A549 treated with DMSO at 1 μM for 4 hours (cell line): ENCODE data around the gene TEX30. TPM values are rescaled to one million over a fixed set of nuclear protein-coding genes. Genes with fewer than 3 reads are reported as not detected.

ENCODE experiments used
- total RNA-seq: library from RNA; stranded (reverse); fragments of 200-300 nt; extraction: Qiagen RNA extraction; gene quantifications from 5 replicates; pipeline ENCODE4 v1.2.3, GENCODE V29; 2022; ENCODE audit warnings: low read depth

TEX30 gene
- 12.1 to 16.2 TPM (median 14.6 TPM) in 5 replicates for total RNA-seq

GRCh38 chr13:102773441-102774213 is at the start of gene TEX30:
TSS of gene TEX30 (minus strand) at chr13:102773786. CDS start at chr13:102770026, 3,760 bp downstream.

GRCh38 chr13:102798581-102799425 is 25.2 kb upstream of the TEX30 start, which contains the start of the genes BIVM and POGLUT2:
TSS of gene BIVM (plus strand) at chr13:102799119. CDS start at chr13:102807268, 8,149 bp downstream.
TSS of gene POGLUT2 (minus strand) at chr13:102798976. CDS start at chr13:102798670, 306 bp downstream.

Other genes starting within 250 kb of the TEX30 start
- gene TPP2, start 176.8 kb downstream of the TEX30 start, total RNA-seq: 12.0 to 20.2 TPM (median 17.2 TPM) in 5 replicates
- not detected in 5 replicates for gene METTL21C, start 78.7 kb downstream of the TEX30 start, total RNA-seq
- gene POGLUT2, start 25.2 kb upstream of the TEX30 start, total RNA-seq: 5.1 to 7.8 TPM (median 6.6 TPM) in 5 replicates
- 2.4 to 5.3 TPM (median 5.0 TPM) in 5 replicates for gene BIVM, start 25.3 kb upstream of the TEX30 start, total RNA-seq
- 16.5 to 20.4 TPM (median 17.8 TPM) in 5 replicates for gene ERCC5, start 72.2 kb upstream of the TEX30 start, total RNA-seq